RCC 7860 (cell line): ENCODE data around the gene CDK13.
"Not testable (repeated sequence)": the region's sequence is repeated elsewhere in the genome, so short reads cannot be mapped to it uniquely, and the experiment has no call there.

Experiments
- DNase-seq: peaks from one replicate; pipeline ENCODE4 v3.0.0-alpha.2; 2015; ENCODE audit warnings: low spot score
- FAIRE-seq: peaks from 2 replicates; lab custom pipeline; 2012; peaks lifted over from hg19 to GRCh38; lab: Jason Lieb, UNC

CDK13 gene

DNA sequence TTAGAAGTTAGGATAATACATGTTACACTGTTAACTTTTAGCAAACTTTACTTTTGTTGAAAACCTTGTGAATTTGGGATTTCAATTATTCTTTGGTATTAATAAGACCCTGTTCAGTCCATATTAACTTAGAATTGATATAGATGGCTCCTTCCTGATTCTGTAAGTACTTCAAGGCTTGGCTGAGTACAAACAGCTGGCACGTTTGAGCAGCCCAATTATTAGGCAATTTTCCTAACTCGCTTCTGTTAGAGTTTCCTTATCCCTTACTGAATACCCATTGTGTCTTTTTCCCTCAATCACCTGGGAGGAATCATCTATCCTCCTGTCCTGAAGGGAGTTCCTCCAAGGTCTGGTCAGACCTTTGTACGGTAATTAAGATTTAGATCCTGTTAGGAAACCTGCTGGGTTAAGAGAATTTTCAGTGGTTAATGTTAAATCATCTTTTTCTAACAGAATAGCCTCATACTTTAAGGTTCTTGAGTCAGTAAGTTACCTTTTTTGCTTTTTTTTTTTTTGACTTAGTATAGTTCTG is 195.6 kb downstream of the CDK13 start:
- DNase-seq, FAIRE-seq: not testable (repeated sequence)

DNA sequence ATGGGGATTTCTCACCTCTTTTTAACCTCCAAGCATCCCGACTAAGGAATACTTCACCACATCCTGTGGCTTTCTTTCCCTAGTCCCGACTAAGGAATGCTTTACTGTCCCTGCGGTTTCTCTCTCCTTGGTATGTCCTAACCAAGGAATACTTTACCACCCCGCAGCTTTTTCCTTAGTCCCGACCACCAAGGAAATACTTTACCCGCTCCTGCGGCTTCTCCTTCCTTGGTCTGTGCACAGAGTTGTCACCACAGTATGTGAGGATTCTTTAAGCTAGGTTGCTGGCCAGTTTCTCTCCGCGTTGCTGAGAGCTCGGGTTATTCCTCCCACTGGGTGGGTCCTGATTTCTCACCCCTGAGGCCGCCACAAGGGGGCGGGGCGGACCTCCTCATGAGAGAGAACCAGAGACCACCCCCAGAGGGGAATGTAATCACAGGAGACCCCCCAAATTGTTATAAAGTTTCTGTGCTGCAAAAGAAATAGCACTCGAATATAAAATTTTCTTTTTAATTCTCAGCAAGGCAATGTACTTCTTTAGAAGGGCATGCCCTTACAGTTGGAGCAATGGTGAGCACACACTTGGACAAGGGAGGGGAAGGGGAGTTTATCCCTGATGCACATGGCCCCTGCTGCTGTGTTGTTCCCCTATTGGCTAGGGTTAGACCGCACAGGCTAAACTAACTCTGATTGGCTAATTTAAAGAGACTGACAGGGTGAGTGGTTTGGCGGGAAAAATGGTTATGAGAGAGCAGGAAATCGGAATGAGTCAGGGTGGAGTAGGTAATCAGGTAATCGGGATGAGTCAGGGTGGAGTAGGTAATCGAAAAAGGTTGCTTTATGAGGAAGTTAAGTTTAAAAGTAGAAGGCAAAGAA is 197.6 kb downstream of the CDK13 start:
- DNase-seq: peak; percentile 88
- peak; percentile 86 for FAIRE-seq

GRCh38 chr7:40148247-40148580 is 198.2 kb downstream of the CDK13 start:
- DNase-seq, FAIRE-seq: not testable (repeated sequence)

- DNase-seq (no peak), FAIRE-seq (no peak)
Observed at GRCh38 chr7:40148671-40149070, 198.6 kb downstream of the CDK13 start.
